ENCODE results near the gene HAND1.

The HAND1 gene

DNA sequence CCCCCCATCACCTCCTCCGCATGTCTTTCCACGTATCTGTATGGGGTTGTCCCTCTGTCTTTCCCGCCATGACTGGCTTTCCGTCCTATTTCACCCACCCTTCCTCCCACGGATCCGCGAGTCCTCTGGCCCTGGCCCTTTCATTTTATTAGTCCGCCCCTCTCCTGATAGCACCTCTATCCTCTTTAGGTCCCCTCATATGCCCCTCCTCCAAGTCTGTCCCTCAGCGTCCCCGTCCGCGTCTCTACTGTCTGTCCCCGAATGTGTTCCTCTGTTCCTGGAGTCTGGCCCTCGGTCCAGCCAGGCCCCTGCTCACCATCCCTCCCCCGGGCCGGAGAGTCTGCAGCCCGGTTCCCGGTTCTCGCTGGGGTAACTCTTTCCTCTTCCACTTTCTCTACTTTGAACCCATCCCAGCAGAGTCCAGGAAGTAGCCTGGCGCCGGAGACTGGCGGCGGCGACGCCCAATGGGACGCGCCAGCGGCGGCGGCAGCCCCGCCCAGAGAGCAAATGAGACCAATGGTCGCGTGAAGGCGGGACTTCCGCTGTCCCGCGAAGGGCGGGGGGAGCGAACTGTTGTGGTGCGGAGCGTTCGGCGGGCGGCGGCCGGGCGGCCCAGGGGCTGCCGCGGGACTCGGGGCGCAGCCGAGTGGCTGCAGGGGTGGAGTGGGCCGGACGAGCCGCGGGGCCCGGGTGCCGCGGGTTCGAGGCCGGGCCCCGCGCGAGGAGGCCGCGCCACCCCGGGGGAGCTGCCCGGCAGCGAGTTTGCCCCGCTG, 32.4 kb downstream of the HAND1 start, which contains the start of gene SAP30L:
TSS of gene SAP30L (plus strand) at position 576 of the 773 bp plus-strand sequence. CDS start 608 bp downstream, outside the sequence.
- H3K4me1 ChIP-seq (ENCODE audit: insufficient read depth, low read length) = 0 out of 2 replicates have a peak, but pooled peaks cover 4% of the 10 kb centered on the region
- H3K9ac ChIP-seq (ENCODE audit: low read depth, low read length) = peak within 1 kb of the TSS; percentile 98
- H3K9me3 ChIP-seq (ENCODE audit: control insufficient read depth, insufficient read depth, low read length) = no peaks in the 10 kb centered on the region
- peaks cover 4% of the 10 kb centered on the region for H3K36me3 ChIP-seq (ENCODE audit: insufficient read depth, low read length)

DNA sequence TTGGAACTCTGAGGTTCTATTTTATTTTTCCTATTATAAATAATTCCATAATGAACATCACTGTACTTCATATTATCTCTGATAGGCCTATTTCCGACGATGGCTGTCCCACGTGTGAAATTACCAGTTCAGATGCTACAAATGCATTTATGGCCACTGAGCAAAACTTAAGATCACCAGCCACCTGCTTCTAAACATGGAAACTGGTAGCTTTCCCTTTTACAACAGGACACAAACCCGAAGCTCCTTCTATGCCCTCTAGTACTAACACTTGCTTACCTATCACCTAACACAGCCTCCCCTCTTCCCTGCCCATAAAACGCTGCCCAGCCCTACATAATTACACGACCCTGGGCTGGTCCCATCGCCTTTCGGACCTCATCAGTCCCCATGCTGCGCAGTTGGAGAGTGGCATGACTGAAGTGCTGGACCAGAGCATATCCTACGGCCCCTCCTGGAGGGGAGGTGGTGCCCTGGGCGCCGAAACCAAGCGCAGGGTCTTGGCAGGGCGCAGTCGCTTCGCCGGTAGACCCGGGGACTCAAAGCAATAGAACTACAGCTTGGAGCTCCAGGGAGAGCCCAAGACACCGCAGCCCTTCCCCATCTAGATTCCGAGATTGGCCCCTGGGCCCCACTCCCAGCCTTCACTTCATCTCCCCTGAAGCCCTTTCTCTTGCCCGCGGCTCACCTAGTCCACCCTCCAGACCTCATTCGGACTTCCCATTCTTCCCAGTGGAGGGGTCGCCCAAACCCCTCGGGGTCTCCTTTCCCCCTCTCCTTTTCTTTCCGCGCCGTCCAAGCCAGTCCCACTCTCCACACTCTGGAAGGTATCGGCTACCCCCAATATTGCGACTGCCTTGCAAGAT, 33.2 kb downstream of the HAND1 start:
- Histone ChIP-seq H3K36me3 (ENCODE audit: insufficient read depth, low read length) (peaks cover 6% of the 10 kb centered on the region; the same call in 1 of the 2 replicates), H3K4me1 (ENCODE audit: insufficient read depth, low read length) (0 out of 2 replicates have a peak, but pooled peaks cover 4% of the 10 kb centered on the region), H3K9me3 (ENCODE audit: control insufficient read depth, insufficient read depth, low read length) (no peaks in the 10 kb centered on the region), H3K9ac (ENCODE audit: low read depth, low read length) (peak overlapping the region; percentile 98)

DNA sequence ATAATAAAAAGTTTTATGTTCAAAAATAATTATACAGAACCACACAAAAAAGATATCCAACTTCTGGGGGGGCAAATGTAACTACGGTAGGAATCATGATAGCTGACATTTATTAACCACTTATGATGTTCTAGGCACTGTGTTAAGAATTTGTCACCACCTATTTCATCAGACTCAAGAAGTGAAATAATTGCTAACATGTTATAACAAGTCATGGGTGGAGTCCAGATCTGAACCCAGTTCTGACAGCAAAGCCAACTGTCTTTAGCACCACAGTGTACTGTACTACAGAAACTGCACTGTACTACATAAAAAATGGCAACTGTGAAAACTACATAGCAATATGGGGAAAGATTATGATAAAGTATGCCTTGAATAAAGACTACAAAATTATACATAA, 35.2 kb downstream of the HAND1 start:
- Histone ChIP-seq H3K9ac (ENCODE audit: low read depth, low read length) (no peak overlapping the region), H3K4me1 (ENCODE audit: insufficient read depth, low read length) (0 out of 2 replicates have a peak, but pooled peaks cover 4% of the 10 kb centered on the region), H3K36me3 (ENCODE audit: insufficient read depth, low read length) (peaks cover 4% of the 10 kb centered on the region), H3K9me3 (ENCODE audit: control insufficient read depth, insufficient read depth, low read length) (no peaks in the 10 kb centered on the region)

DNA sequence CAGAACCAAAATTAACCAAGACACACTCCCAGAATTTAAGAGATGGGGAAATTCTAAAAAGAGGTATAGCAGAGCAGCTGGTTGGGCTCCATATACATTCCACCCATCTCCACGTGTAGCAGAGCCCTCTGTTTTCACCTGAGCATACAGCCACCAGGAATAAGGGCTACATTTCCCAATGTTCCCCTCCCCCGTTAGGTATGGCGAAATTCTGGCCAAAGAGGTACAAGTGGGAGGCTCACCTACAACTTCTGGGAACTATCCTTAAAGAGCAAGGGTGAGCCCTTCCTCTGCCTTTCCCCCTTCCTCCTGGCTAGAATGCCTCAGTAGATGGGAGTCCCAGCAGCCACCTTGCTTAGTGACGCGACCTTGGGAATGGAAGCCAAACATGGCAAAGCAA, 37.5 kb downstream of the HAND1 start:
- Histone ChIP-seq H3K9ac (ENCODE audit: low read depth, low read length) (no peak overlapping the region), H3K9me3 (ENCODE audit: control insufficient read depth, insufficient read depth, low read length) (no peaks in the 10 kb centered on the region), H3K4me1 (ENCODE audit: insufficient read depth, low read length) (no peaks in the 10 kb centered on the region), H3K36me3 (ENCODE audit: insufficient read depth, low read length) (peaks cover 4% of the 10 kb centered on the region)

DNA sequence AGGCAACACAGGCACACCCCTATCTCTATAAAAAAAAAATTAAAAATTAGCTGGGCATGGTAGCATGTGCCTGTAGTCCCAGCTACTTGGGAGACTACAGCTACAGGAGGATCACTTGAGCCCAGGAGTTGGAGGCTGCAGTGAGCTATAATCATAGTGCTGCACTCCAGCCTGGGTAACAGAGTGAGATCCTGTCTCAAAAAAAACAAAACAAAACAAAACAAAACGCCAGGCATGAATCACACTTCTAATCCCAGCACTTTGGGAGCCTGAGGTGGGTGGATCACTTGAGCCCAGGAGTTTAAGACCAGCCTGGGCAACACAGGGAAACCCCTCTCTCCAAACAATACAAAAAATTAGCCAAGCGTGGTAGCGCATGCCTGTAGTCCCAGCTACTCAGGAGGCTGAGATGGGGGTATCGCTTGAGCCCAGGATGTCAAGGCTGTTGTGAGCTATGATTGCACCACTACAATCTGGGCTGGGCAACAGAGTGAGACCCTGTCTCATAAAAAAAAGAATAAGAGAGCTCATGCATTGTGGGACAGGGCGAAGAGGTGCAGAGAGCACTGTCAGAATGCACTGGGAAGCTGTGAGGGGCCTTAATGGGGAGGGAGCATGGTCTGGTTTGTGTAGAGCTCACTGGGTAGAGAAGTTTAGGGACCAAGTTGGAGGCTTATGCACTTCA, 40.6 kb downstream of the HAND1 start:
- H3K9me3 ChIP-seq (ENCODE audit: control insufficient read depth, insufficient read depth, low read length) = no peaks in the 10 kb centered on the region
- no peaks in the 10 kb centered on the region for H3K4me1 ChIP-seq (ENCODE audit: insufficient read depth, low read length)
- no peak overlapping the region for H3K9ac ChIP-seq (ENCODE audit: low read depth, low read length)
- peaks cover 4% of the 10 kb centered on the region for H3K36me3 ChIP-seq (ENCODE audit: insufficient read depth, low read length)

DNA sequence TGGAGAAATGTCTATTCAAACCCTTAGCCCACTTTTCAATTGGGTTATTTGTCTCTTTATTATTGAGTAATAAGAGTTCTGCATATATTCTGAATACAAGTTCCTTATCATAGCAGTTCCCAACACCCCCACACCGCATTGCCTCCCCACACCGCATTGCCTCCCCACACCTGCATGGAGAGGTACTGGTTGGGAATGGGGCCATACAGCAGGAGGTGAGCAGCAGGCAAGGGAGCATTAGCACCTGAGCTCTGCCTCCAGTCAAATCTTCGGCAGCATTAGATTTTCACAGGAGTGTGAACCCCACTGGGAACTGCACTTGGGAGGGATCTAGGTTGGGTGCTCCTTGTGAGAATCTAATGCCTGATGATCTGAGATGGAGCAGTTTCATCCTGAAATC, 42.8 kb downstream of the HAND1 start:
- H3K4me1 ChIP-seq (ENCODE audit: insufficient read depth, low read length) = no peaks in the 10 kb centered on the region
- H3K9me3 ChIP-seq (ENCODE audit: control insufficient read depth, insufficient read depth, low read length) = no peaks in the 10 kb centered on the region
- no peak overlapping the region for H3K9ac ChIP-seq (ENCODE audit: low read depth, low read length)
- no peaks in the 10 kb centered on the region; the same call in none of the 2 replicates for H3K36me3 ChIP-seq (ENCODE audit: insufficient read depth, low read length)

DNA sequence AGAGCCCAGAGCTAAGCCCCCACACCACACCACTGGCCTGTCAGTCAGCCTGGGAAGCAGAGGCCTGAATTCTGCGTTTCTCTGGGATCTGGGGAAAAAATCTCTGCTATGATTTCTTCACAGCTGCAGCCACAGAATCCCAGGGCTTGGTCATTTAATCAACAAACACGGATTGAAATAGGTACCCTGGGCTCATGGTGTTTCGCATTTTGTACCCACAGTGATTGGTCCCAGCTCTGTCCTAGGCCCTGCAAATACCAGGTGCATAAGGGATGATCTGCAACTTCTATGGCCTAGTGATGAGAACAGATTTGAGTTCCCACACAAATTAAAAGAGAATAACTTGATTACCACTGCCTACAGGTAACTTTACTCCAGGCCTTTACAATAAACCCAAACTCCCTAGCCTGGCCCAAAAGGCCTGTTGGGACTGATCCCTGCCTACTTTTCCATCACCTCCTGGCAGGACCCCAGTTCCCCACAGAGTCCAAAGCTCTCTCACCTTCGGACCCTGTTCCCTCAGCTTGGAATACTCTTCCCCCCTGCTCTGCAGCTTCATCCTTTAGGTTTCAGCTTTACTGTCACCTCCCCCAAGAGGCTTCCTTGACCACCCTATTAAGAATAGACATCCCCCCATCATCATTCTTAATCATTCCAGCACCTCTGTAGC, 46.9 kb downstream of the HAND1 start:
- H3K9me3 ChIP-seq (ENCODE audit: control insufficient read depth, insufficient read depth, low read length) = no peaks in the 10 kb centered on the region
- no peaks in the 10 kb centered on the region; the same call in 1 of the 2 replicates for H3K36me3 ChIP-seq (ENCODE audit: insufficient read depth, low read length)
- H3K9ac ChIP-seq (ENCODE audit: low read depth, low read length) = no peak overlapping the region
- H3K4me1 ChIP-seq (ENCODE audit: insufficient read depth, low read length) = no peaks in the 10 kb centered on the region

DNA sequence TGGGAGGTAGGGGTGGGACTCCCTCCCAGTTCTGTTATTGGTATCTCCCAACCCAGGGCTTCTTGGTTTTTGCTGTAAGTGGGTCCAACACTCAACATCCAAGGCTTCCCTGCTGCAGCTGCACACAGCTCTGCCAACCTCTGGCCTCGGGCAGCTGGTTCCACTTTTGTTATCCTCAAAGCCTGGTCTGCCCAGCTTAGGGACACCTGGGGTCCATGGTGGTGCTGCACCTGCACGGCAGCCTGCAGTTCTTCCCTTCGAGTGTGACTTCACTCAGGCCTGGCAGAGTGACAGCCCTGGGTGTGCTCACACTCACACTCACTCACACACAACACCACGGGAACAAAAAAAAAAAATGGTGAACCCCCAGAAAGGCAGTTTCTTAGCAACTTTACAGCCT, 47.6 kb downstream of the HAND1 start:
- H3K4me1 ChIP-seq (ENCODE audit: insufficient read depth, low read length) = no peaks in the 10 kb centered on the region
- no peaks in the 10 kb centered on the region for H3K9me3 ChIP-seq (ENCODE audit: control insufficient read depth, insufficient read depth, low read length)
- H3K36me3 ChIP-seq (ENCODE audit: insufficient read depth, low read length) = no peaks in the 10 kb centered on the region
- H3K9ac ChIP-seq (ENCODE audit: low read depth, low read length) = no peak overlapping the region

DNA sequence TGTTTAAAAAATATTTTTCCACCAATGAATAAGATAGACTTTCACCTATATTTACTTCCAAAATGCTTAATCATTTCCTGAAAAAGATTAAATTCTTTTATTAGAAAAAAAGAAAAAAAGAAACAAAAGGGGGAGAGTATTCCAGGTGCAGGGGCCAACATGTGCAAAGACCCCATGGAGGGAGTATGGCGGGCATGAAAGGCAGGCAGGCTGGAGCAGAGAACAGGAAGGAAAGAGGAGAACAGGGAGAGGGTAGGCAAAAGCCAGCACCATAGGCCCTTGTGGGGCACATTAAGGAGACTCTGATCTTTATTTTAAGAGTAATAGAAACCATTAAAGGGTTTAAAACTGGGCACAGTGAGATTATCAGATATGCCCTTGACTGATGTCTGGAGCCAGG, 48.7 kb downstream of the HAND1 start:
- no peak overlapping the region for H3K9ac ChIP-seq (ENCODE audit: low read depth, low read length)
- H3K4me1 ChIP-seq (ENCODE audit: insufficient read depth, low read length) = no peaks in the 10 kb centered on the region
- no peaks in the 10 kb centered on the region for H3K36me3 ChIP-seq (ENCODE audit: insufficient read depth, low read length)
- H3K9me3 ChIP-seq (ENCODE audit: control insufficient read depth, insufficient read depth, low read length) = no peaks in the 10 kb centered on the region

DNA sequence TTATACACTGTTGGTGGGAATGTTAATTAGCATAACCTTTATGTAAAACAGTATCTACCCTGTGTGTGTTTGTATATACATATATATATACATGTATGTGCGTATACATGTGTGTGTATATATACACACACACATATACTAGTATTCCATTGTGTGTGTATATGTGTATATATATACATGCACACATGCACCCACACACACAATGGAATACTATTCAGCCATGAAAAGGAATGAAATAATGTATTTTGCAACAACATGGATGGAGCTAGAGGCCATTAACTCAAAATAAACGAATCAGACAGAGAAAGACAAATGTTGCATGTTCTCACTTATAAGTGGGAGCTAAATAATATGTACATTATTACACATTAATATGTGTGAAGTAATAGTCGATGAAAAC, 49.8 kb downstream of the HAND1 start:
- H3K36me3 ChIP-seq (ENCODE audit: insufficient read depth, low read length) = no peaks in the 10 kb centered on the region
- no peak overlapping the region for H3K9ac ChIP-seq (ENCODE audit: low read depth, low read length)
- no peaks in the 10 kb centered on the region for H3K4me1 ChIP-seq (ENCODE audit: insufficient read depth, low read length)
- no peaks in the 10 kb centered on the region for H3K9me3 ChIP-seq (ENCODE audit: control insufficient read depth, insufficient read depth, low read length)
